HG03095 (cell line): Measurements from ENCODE around the gene SLC16A9.
"Not testable (repeated sequence)": the region's sequence is repeated elsewhere in the genome, so short reads cannot be mapped to it uniquely, and the experiment has no call there.

Source experiments
- ATAC-seq: cut with Tn5 transposase; IDR thresholded peaks from one replicate; pipeline ENCODE4 v1.9.1; 2021; ENCODE audit warnings: moderate library complexity; ENCODE audit not compliant: unreplicated experiment

SLC16A9 gene, protein sequence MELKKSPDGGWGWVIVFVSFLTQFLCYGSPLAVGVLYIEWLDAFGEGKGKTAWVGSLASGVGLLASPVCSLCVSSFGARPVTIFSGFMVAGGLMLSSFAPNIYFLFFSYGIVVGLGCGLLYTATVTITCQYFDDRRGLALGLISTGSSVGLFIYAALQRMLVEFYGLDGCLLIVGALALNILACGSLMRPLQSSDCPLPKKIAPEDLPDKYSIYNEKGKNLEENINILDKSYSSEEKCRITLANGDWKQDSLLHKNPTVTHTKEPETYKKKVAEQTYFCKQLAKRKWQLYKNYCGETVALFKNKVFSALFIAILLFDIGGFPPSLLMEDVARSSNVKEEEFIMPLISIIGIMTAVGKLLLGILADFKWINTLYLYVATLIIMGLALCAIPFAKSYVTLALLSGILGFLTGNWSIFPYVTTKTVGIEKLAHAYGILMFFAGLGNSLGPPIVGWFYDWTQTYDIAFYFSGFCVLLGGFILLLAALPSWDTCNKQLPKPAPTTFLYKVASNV

DNA sequence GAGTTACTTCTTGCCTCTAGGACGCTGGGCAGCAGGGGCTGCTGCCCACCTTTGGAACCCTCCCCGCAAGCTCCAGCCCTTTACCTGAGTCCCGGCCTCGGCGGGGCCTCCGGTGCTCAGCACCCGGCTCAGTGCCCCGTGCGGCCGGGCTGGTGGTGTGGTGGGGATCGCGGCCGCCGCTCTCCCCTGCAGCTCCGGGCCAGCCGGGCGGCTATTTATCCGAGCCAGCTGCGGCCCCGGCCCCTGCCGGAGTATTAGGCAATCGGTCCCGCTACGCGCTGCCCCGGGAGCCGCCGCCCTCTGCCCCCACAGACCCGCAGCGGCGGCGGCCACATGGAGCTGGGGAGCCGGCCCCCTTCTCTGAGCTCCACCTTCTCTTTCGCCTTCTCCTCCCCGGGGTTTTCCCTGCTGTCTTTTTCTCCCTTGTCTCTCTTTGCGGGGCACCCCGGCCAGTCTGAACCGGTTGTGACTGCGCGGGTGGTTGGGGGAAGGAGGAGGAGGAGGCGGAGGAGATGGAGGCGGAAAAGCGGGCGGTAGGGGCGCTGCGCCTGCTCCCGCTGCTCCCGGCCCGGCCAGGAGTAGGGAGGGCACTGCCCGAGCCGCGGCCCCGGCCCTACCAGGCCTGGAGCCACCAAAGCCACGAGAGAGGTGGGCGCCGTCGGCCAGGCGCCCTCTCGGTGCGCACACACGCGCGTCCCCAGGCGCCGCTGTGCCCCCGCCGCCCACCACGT is at the start of gene SLC16A9:
Gene SLC16A9, minus strand, starts transcription at position 456 of the 731 bp plus-strand sequence. CDS start 25,559 bp downstream, outside the sequence.
- ATAC-seq: peak; percentile 90

DNA sequence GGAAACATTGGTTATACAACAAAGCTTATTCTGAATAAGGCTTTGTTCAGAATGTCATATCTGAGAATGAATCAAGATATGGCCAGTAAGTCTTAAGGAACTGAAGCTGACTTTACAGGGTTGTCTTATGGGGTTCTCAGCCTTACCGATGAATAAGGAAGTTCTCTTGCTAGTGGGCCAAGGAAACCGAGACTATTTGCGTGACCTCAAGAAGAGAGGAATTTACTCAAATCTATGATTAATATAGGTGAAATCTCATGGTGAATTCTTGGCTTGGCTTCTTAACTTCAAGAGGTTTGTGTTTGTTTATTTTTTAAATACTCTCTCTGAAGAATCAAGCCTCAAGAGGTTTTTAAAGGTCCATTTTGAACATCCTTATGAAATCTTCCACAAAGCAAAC is 48.3 kb upstream of the SLC16A9 start:
- no peak for ATAC-seq

DNA sequence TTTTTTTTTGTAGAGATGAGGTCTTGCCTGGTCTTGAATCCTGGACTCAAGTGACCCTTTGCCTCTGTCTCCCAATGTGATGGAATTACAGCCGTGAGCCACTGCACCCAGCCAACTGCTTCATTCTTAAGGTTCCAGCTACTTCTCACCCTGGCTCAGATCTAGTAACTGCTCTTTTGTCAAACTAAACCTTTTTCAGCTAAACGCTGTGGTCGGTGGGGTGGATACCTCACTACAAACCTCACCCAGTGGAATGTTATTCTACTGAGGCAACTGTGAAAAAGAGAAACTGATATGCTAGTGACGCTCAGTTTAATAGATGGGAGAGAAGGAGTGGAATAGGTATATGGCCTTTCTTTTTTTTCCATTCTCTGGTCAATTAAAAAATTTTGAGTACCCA is 45.3 kb upstream of the SLC16A9 start:
- ATAC-seq: no peak

DNA sequence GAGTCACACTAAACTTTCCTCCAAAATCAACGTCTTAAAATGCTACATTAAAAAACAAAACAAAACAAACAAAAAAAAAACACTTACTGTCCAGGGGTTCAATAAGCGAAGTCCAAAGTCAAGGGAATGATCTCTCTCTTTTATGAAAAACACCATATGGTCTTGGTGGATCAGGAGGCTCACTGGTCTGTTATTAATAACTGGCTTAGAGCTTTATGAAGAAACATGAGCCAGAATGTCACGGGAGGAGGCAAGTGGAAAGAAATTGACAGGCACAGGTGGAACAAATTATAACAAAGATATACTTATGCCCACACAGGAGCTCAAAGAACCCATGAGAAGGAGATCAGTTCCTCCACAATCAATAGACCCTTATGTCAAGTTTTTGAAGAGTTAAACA is 43.6 kb upstream of the SLC16A9 start, which contains the start of gene MRLN:
Gene MRLN, minus strand, starts transcription at position 189 of the 400 bp plus-strand sequence.
- ATAC-seq: no peak

DNA sequence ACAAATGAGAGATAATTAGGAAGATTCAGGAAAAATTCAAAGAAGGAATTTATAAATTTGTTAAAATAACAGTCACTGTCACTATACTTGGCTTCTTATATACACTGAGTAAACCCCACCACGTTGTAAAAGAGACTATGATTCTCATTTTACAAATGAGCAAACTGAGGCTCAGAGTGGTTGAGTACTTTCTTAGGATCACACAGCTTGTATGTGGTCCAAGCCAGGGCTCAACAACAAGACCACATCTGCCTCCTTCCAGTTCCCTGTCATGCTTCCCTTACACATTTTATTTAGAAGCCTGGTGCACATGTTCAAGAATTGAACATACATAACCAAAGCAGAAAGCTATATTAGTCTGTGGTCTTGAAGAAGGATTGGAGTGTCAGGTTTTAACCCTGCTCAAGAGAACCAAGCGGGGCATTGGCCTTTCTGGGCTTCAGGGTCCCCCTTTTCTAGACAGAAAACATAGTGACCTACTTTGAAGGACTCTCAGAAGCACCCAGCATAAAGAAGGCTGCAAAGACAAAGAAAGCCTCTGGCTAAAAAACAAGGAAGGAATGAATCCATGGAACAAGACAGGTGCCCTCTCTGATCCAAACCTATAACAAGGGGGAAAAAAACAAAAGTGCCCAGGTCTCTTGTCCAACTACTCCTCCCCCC is 42.8 kb upstream of the SLC16A9 start:
- ATAC-seq: no peak

DNA sequence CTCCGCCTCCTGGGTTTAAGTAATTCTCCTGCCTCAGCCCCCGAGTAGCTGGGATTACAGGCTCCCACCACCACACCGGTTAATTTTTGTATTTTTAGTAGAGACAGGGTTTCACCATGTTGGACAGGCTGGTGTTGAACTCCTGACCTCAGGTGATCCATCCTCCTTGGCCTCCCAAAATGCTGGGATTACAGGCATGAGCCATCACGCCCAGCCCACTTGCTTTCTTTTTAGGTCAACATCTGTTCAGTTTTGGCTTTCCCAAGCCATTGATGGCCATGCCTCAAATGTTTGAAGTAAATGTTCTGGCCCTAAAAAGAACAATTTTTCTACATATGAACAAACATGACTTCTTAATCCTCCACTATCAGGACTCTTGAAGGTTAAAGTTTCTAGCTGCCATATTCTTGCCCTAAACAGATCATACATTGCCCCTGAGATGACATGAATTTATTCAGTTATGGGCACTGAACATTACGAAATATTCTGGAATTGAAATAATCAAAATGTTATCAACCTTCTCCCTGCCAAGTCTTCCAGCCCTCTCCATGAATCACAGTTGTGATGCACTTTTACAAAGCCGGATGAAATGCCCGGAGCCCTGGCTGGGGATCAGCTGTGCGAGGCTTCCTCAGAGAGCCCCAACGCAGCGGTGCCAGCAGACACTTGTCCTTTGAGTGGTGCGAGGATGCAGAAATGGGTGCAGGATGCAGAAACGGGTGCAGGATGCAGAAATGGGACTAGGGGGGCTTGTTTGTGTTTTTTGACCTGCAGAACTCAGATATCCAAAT is 40.7 kb upstream of the SLC16A9 start:
- ATAC-seq: no peak

DNA sequence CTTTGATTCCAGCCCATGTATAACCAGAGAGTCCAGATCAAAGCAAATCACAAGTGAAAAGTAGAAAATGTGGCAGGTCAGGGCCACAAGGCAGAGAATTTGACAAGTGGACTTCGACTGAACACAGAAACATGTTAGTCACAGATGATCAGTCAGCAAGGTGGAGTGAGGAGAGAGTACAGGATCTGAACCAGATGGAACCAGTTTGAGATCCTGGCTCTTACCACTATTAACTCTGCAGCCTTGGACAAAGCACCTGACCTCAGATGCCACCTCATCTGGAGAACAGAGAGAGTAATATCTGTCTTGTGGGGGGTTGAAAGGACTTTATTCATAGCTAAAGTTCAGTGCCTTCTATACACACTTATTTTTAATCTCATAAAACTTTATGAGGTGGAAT is 39.2 kb upstream of the SLC16A9 start:
- no peak for ATAC-seq

DNA sequence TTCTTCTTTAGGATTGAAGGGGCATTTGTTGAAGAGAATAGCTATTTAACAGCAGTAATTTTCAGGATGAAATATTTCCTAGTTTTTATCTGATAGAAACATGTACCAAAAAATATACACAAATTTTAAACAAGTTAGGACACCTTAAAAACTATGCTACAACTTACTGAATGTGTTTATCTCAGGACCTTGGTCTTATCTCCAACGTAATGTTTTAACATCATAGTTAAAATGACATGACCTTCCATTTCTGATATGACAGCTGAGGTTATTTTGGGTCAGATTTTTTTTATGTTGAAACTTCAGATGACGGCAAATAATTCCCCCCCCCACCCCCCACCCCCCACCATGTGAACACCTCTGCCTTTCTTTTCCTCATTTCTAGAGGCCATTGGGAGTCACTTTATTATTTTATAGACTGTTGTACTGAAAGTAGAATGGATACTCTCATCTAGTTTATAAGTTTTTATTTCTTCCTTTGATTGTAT is 35.6 kb upstream of the SLC16A9 start:
- ATAC-seq: no peak

DNA sequence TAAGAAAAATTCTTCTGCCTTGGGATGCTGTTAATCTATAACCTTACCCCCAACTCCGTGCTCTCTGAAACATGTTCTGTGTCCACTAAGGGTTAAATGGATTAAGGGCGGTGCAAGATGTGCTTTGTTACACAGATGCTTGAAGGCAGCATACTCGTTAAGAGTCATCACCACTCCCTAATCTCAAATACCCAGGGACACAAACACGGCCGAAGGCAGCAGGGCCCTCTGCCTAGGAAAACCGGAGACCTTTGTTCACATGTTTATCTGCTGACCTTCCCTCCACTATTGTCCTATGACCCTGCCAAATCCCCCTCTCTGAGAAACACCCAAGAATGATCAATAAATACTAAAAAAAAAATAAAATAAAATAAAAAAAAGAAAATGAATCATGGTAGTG is 35.1 kb upstream of the SLC16A9 start:
- not testable (repeated sequence) for ATAC-seq

DNA sequence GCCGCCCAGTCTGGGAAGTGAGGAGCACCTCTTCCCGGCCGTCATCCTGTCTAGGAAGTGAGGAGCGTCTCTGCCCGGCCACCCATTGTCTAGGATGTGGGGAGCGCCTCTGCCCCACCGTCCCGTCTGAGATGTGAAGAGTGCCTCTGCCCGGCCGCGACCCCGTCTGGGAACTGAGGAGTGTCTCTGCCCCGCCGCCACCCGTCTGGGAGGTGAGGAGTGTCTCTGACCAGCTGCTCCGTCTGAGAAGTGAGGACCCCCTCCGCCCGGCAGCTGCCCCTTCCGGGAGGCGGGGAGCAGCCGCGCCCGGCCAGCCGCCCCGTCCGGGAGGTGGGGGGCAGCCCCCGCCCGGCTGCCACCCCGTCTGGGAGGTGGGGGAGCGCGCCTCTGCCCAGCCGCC is 34.5 kb upstream of the SLC16A9 start:
- ATAC-seq: not testable (repeated sequence)

DNA sequence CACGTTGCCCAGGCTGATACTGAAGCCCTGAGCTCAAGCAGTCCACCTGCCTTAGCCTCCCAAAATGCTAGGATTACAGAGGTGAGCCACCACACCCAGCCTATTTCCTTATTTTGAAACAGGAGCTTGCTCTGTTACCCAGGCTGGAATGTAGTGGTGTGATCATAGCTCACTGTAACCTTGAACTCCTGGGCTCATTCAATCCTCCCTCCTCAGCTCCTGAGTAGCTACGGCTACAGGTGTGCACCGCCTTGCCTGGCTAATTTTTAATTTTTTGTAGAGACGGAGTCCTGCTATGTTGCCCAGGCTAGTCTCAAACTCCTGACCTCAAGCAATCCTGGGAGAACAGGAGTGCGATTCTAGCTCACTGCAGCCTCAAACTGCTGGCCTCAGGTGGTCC is 31.9 kb upstream of the SLC16A9 start:
- no peak for ATAC-seq

DNA sequence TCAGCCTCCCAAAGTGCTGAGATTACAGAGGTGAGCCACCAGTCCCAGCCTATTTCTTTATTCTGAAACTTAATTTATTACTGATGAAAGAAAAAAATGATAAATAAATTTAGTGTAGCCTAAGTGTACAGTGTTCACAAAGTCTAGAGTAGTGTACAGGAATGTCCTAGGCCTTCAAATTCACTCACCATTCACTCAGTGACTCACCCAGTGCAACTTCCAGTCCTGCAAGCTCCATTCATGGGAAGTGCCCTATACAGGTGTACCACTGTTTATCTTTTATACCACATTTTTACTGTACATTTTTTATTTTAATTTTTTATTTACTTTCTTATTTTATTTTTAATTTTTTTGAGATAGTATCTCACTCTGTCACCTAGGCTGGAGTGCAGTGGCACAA is 31.4 kb upstream of the SLC16A9 start:
- ATAC-seq: no peak

DNA sequence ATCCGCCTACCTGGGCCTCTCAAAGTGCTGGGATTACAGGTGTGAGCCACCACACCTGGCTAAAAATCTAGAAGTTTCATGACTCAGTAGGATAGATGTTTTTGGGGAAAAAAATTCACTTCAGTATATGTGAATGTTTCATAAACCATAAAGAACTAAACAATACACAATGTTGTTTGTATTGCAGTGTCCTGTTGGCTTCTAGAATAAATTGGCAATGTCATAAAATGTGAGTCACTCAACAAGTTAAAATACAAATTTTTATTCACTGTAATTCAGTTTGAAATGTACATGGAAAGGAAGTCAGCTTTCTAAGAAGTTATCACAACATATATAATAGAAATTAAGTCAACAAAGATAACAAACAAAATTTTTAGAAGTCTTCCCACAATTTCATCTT is 27.1 kb upstream of the SLC16A9 start:
- ATAC-seq: no peak

DNA sequence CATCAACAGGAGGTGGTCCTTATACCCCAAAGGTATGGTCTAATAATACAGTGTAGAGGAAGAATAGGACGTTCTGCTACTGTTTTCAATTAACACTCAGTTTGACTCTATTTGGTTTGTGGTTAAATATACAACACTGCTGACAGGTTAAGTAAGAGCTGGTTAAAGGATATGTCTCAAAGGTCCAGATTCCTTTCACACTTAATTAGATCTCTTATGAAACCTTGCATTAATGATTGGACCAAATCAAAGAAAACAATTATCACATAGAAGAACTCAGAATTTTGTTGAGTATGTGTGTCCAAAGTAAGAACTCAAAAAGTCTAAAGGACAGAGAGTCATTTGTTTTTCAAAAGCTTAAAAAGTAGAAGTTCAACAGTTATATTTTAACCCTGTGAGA is 25.6 kb upstream of the SLC16A9 start:
- ATAC-seq: no peak

DNA sequence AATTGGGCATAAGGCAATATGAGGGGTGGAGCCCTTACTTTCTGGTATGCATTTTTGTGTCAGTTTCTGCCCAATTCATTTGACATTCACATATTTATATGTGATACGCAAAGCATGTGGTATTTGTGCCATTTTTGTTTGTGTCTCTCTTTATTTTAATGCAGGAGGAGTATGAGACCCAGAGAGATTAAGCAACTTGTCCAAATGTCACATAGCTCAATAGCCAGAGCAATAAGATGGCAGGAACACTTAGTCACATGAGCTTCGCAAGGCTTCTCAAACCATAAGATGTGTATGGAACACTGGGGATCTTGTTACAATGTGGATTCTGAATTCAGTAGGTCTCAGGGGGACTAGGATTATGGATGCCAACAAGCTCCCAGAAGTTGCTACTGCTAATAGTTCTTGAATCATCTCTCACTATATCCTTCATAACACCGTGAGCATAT is 24.4 kb upstream of the SLC16A9 start:
- ATAC-seq: no peak

DNA sequence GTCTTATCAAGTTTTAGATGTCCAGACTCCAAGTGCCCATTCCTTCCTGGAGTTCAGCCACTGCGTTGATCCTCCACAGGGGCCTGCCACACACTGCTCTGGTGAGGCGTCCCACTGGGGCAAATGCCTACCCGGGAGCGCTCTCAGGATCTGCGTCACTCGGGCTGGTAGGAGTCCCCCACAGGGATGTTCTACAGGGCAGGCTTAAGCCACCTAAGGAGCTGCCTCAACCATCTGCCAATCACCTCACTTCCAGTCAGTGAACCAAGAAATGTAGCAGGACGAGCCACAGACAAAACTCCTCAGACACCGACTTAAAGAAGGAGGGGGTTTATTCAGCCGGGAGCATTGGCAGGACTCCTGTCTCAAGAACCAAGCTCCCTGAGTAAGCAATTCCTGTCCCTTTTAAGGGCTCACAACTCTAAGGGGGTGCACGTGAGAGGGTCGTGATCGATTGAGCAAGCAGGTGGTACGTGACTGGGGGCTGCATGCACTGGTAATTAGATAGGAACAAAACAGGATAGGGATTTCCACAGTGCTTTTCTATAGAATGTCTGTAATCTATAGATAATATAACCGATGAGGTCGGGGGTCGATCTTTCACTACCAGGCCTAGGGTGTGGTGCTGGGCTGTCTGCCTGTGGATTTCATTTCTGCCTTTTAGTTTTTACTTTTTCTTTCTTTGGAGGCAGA is 23.8 kb upstream of the SLC16A9 start:
- ATAC-seq: not testable (repeated sequence)

DNA sequence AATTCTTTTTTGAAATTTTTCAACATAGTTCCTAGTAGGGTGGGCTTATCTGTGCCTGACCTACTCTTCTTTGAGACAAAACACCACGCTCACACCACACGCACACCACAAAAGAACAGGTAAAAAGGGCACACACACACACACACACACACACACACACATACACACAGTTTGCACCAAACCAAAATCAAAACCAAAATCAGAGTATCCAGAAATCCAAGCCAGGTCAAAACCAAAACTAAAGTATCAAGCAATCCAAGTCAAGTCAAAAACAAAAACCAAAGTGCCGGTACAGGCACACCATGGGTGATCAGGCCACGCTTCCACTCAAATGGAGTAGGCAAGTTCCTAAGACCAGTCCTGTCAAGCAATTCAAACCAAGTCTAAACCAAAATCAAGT is 23.2 kb upstream of the SLC16A9 start:
- ATAC-seq: not testable (repeated sequence)

DNA sequence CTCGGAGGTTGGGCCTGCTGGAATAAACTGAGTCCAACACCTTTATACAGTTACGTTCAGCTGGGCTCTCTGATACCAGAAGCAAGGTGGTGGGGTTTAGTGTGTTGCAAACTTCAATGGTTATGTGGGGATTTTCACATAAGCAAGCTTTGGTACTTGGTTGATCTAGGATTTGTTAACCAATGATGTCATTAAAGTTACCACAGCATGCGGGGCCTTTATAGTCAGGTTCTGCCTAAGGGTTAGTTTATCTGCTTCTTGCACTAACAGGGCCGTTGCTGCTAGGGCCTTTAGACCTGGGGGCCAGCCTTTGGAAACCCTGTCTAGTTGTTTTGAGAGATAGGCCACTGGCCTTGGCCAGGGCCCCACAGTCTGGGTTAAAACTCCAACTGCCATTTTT is 19.5 kb upstream of the SLC16A9 start:
- ATAC-seq: not testable (repeated sequence)

DNA sequence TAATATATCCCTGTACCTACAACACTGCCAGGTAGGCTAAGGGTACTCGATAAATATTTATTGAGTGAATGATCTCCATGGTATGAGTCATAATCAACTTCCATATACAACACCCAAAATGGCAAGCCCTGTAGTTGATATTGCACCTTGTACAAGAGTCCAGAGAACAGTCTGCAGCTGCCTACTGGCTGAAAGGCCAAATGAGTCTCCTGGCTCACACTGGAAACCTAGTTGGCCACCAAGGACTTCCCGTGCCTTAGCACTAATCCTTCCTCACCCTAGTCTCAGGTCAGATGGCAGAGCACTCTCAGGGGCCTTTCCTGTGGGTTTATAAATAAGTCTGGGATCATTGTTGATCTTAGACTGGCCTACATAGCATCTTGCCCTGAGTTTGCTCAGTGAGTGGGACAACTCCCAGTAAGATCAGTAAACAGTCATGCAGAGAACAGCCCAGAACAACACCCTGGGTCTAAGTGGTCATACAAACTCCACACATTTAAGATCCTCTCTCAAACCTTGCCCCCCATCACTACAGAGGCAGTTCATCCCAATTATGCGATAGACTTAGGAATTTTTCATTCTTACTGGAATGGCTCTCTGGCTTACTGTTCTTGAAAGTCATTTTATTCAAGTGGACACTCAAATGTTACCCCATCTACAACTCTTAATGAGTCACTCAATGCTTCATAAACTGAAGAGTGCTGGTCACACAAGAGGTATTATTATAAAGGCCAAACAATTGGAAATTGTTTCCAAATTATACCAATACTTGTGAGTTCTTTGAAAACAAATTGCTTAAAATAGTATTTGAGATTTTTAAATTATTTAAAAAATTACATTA is 14.7 kb upstream of the SLC16A9 start:
- no peak for ATAC-seq
